GM23338 (cell line): Measurements from ENCODE around the gene TRIM54. TPM values are rescaled to one million over a fixed set of nuclear protein-coding genes. Genes with fewer than 3 reads are reported as not detected.

Experiments used
- ATAC-seq: fragments of 200-7000 bp; cut with Tn5 transposase; 3 replicates; pipeline ENCODE4 v1.9.1; 2020
- DNase-seq: peaks from one replicate; pipeline ENCODE4 v3.0.0-alpha.2; 2015; ENCODE audit warnings: low spot score
- H2AFZ ChIP-seq: fragments of 200-600 bp; sonication (generic); 2 replicates; pipeline ENCODE4 v1.8.0; 2016; ENCODE audit warnings: antibody characterized with exemption, mild to moderate bottlenecking, moderate library complexity
- H3F3A ChIP-seq: fragments of 200-600 bp; sonication (generic); replicated peaks from 2 replicates; pipeline ENCODE4 v1.8.0; 2017; ENCODE audit warnings: antibody characterized with exemption, mixed run types, low read depth
- H3K27ac ChIP-seq: fragments of 200-600 bp; sonication (generic); 2 replicates; pipeline ENCODE4 v1.6.1; 2016; ENCODE audit warnings: low read depth
- H3K27me3 ChIP-seq: fragments of 200-600 bp; sonication (generic); 2 replicates; pipeline ENCODE4 v1.8.0; 2016; ENCODE audit warnings: mild to moderate bottlenecking, mixed run types, moderate library complexity; ENCODE audit not compliant: insufficient read depth
- H3K36me3 ChIP-seq: fragments of 200-600 bp; sonication (generic); 2 replicates; pipeline ENCODE4 v1.8.0; 2016; ENCODE audit warnings: mild to moderate bottlenecking; ENCODE audit not compliant: insufficient read depth
- H3K4me1 ChIP-seq: fragments of 200-600 bp; sonication (generic); 2 replicates; pipeline ENCODE4 v1.8.0; 2016; ENCODE audit warnings: mild to moderate bottlenecking, moderate library complexity; ENCODE audit not compliant: insufficient read depth
- H3K4me2 ChIP-seq: fragments of 200-600 bp; sonication (generic); 2 replicates; pipeline ENCODE4 v1.7.1; 2017; ENCODE audit warnings: mixed run types
- H3K4me3 ChIP-seq: fragments of 200-600 bp; sonication (generic); 2 replicates; pipeline ENCODE4 v1.6.1; 2016; ENCODE audit warnings: mixed run types
- H3K79me2 ChIP-seq: fragments of 200-600 bp; sonication (generic); replicated peaks from 2 replicates; pipeline ENCODE4 v1.8.0; 2017; ENCODE audit warnings: mild to moderate bottlenecking; ENCODE audit not compliant: insufficient read depth
- H3K9me2 ChIP-seq: fragments of 200-600 bp; sonication (generic); 2 replicates; pipeline ENCODE4 v1.8.0; 2017; ENCODE audit not compliant: insufficient read depth
- H4K20me1 ChIP-seq: fragments of 200-600 bp; sonication (generic); replicated peaks from 2 replicates; pipeline ENCODE4 v1.8.0; 2017; ENCODE audit warnings: mild to moderate bottlenecking; ENCODE audit not compliant: insufficient read depth
- H3K27ac Mint-ChIP-seq: 2 replicates; pipeline ENCODE4 v1.8.0; 2020; ENCODE audit warnings: inconsistent platforms, mild to moderate bottlenecking, moderate library complexity, mixed read lengths
- H3K27me3 Mint-ChIP-seq: 3 replicates; pipeline ENCODE4 v1.8.0; 2022; ENCODE audit warnings: low read depth, mild to moderate bottlenecking, moderate library complexity, mixed read lengths, inconsistent platforms; ENCODE audit not compliant: insufficient read depth, poor library complexity
- H3K36me3 Mint-ChIP-seq: 3 replicates; pipeline ENCODE4 v1.8.0; 2021; ENCODE audit warnings: low read depth, mild to moderate bottlenecking, inconsistent platforms, moderate library complexity, mixed read lengths
- H3K4me1 Mint-ChIP-seq: 3 replicates; pipeline ENCODE4 v1.8.0; 2020; ENCODE audit warnings: mild to moderate bottlenecking, inconsistent platforms, mixed read lengths
- H3K4me3 Mint-ChIP-seq: 3 replicates; pipeline ENCODE4 v1.8.0; 2021; ENCODE audit warnings: moderate library complexity, mild to moderate bottlenecking, inconsistent platforms, mixed read lengths
- H3K9me3 Mint-ChIP-seq: 3 replicates; pipeline ENCODE4 v1.8.0; 2020; ENCODE audit warnings: moderate library complexity, mild to moderate bottlenecking, inconsistent platforms, mixed read lengths
- EZH2phosphoT487 ChIP-seq: fragments of 200-600 bp; sonication (generic); IDR thresholded peaks from one replicate; pipeline ENCODE4 v1.8.1; 2018; ENCODE audit warnings: antibody characterized with exemption; ENCODE audit not compliant: unreplicated experiment
- JUNB ChIP-seq: IDR thresholded peaks from one replicate; pipeline ENCODE4 v1.6.1; 2016; ENCODE audit warnings: antibody characterized with exemption; ENCODE audit not compliant: unreplicated experiment
- POLR2AphosphoS5 ChIP-seq: IDR thresholded peaks from 2 replicates; pipeline ENCODE4 v1.6.1; 2016; ENCODE audit warnings: antibody characterized with exemption, low read depth
- STAT1 ChIP-seq: IDR thresholded peaks from one replicate; pipeline ENCODE4 v1.6.1; 2016; ENCODE audit warnings: antibody characterized with exemption; ENCODE audit not compliant: unreplicated experiment
- ZNF114 ChIP-seq: fragments of 250-450 bp; sonication (Bioruptor Pico); IDR thresholded peaks from 2 replicates; pipeline ENCODE4 v1.5.0; 2020; ENCODE audit warnings: mild to moderate bottlenecking, moderate library complexity
- polyA plus RNA-seq: library from polyadenylated mRNA; unstranded; fragments of >200 nt; fragmentation: Nextera tagmentation; extraction: Ambion mirVana; gene quantifications from 2 replicates; pipeline ENCODE4 v1.2.1, GENCODE V29; 2016
- total RNA-seq: library from RNA; depleted of rRNA; stranded (reverse); fragments of >200 nt; shearing (Covaris generic); gene quantifications from 2 replicates; pipeline ENCODE4 v1.2.3, GENCODE V29; 2014
- TF ChIP-seq, protein P1 (sequence below): IDR thresholded peaks from 2 replicates; pipeline ENCODE4 v1.6.1; 2016; ENCODE audit warnings: antibody characterized with exemption
- TF ChIP-seq, protein P2 (sequence below): IDR thresholded peaks from one replicate; pipeline ENCODE4 v1.6.1; 2018; ENCODE audit warnings: antibody characterized with exemption; ENCODE audit not compliant: unreplicated experiment
- TF ChIP-seq, protein P3 (sequence below): fragments of 250-450 bp; sonication (Bioruptor Pico); IDR thresholded peaks from 2 replicates; pipeline ENCODE4 v1.5.0; 2020; ENCODE audit warnings: mild to moderate bottlenecking, moderate library complexity

TRIM54 gene
- total and polyA plus RNA-seq, 2 experiments from 2014 or later: 1.6 to 3.3 TPM

DNA sequence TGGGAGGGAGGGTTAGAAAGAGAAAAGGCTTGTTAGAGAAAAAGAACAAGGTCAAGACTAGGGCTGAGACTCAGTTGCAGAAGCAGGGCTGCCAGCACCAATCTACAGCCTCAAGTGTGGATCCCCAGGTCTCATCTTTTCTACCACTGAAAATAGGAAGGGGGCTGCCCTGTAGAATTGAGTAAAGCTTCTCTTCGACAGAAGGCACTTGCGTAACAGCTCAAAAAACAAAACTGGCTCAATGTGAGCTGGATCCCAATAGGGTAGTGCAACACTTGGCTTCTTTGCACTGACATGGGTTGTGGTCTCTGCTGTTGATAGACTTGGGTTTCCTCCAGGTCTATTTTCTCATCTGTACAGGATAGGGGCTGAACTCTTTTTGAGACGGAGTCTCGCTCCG is 42.5 kb downstream of the TRIM54 start:
- Histone ChIP-seq H3K79me2 (peaks cover 5% of the 10 kb centered on the region), H3F3A (peaks cover 23% of the 10 kb centered on the region; the same call in 1 of the 2 replicates), H3K4me2 (no peak overlapping the region), H3K9me2 (no peaks in the 10 kb centered on the region), H3K27me3 (no peaks in the 10 kb centered on the region), H4K20me1 (no peaks in the 10 kb centered on the region), H3K27ac (peak overlapping the region; percentile 64; the same call in 1 of the 2 replicates), H3K4me3 (no peak overlapping the region), H2AFZ (no peak overlapping the region), H3K4me1 (peaks cover 14% of the 10 kb centered on the region), H3K36me3 (peaks cover 27% of the 10 kb centered on the region)
- peak; percentile 11; the same call in 1 of the 2 replicates for TF ChIP-seq POLR2AphosphoS5
- TF ChIP-seq JUNB: no peak
- no peak for DNase-seq
- peaks cover 10% of the 10 kb centered on the region for H3K4me1 Mint-ChIP-seq
- peaks cover 41% of the 10 kb centered on the region for H3K36me3 Mint-ChIP-seq
- peak overlapping the region; percentile 17; the same call in 1 of the 3 replicates for H3K4me3 Mint-ChIP-seq
- ATAC-seq: no peak
- H3K9me3 Mint-ChIP-seq: no peaks in the 10 kb centered on the region
- no peak overlapping the region for H3K27ac Mint-ChIP-seq
- H3K27me3 Mint-ChIP-seq: peaks cover 8% of the 10 kb centered on the region

DNA sequence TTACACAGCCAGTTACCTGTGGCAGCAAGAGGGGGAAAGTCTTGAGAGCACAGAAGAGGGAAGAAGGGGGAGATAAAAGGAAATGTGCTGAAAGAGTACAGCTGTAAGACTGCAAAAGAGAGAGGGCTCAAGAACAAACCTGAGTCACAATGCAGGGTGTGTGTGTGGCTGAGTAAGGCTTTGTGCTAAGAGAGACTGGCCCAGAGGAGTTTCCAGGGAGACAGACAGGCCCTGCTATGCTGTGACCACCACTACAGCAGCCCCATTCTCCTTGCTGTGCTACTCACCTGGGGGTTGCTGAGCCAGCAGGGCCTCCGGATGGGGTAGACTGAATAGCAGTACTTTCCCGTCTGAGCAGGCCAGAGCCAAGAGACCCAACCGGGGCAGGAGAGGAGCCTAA is 53.1 kb downstream of the TRIM54 start:
- no peak for ATAC-seq
- Histone ChIP-seq H3K4me2 (no peak overlapping the region), H3K36me3 (peaks cover 53% of the 10 kb centered on the region), H3K27me3 (no peaks in the 10 kb centered on the region), H3K27ac (no peak overlapping the region), H3K4me1 (no peaks in the 10 kb centered on the region), H2AFZ (no peak overlapping the region), H3K79me2 (no peaks in the 10 kb centered on the region), H3K4me3 (no peak overlapping the region), H4K20me1 (peaks cover 8% of the 10 kb centered on the region), H3K9me2 (no peaks in the 10 kb centered on the region), H3F3A (no peaks in the 10 kb centered on the region)
- TF ChIP-seq, protein P1, sequence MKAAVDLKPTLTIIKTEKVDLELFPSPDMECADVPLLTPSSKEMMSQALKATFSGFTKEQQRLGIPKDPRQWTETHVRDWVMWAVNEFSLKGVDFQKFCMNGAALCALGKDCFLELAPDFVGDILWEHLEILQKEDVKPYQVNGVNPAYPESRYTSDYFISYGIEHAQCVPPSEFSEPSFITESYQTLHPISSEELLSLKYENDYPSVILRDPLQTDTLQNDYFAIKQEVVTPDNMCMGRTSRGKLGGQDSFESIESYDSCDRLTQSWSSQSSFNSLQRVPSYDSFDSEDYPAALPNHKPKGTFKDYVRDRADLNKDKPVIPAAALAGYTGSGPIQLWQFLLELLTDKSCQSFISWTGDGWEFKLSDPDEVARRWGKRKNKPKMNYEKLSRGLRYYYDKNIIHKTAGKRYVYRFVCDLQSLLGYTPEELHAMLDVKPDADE: no peak
- TF ChIP-seq STAT1: no peak
- no peak for TF ChIP-seq EZH2phosphoT487
- TF ChIP-seq, protein P2, sequence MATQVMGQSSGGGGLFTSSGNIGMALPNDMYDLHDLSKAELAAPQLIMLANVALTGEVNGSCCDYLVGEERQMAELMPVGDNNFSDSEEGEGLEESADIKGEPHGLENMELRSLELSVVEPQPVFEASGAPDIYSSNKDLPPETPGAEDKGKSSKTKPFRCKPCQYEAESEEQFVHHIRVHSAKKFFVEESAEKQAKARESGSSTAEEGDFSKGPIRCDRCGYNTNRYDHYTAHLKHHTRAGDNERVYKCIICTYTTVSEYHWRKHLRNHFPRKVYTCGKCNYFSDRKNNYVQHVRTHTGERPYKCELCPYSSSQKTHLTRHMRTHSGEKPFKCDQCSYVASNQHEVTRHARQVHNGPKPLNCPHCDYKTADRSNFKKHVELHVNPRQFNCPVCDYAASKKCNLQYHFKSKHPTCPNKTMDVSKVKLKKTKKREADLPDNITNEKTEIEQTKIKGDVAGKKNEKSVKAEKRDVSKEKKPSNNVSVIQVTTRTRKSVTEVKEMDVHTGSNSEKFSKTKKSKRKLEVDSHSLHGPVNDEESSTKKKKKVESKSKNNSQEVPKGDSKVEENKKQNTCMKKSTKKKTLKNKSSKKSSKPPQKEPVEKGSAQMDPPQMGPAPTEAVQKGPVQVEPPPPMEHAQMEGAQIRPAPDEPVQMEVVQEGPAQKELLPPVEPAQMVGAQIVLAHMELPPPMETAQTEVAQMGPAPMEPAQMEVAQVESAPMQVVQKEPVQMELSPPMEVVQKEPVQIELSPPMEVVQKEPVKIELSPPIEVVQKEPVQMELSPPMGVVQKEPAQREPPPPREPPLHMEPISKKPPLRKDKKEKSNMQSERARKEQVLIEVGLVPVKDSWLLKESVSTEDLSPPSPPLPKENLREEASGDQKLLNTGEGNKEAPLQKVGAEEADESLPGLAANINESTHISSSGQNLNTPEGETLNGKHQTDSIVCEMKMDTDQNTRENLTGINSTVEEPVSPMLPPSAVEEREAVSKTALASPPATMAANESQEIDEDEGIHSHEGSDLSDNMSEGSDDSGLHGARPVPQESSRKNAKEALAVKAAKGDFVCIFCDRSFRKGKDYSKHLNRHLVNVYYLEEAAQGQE: no peak
- TF ChIP-seq POLR2AphosphoS5: no peak
- TF ChIP-seq, protein P3, sequence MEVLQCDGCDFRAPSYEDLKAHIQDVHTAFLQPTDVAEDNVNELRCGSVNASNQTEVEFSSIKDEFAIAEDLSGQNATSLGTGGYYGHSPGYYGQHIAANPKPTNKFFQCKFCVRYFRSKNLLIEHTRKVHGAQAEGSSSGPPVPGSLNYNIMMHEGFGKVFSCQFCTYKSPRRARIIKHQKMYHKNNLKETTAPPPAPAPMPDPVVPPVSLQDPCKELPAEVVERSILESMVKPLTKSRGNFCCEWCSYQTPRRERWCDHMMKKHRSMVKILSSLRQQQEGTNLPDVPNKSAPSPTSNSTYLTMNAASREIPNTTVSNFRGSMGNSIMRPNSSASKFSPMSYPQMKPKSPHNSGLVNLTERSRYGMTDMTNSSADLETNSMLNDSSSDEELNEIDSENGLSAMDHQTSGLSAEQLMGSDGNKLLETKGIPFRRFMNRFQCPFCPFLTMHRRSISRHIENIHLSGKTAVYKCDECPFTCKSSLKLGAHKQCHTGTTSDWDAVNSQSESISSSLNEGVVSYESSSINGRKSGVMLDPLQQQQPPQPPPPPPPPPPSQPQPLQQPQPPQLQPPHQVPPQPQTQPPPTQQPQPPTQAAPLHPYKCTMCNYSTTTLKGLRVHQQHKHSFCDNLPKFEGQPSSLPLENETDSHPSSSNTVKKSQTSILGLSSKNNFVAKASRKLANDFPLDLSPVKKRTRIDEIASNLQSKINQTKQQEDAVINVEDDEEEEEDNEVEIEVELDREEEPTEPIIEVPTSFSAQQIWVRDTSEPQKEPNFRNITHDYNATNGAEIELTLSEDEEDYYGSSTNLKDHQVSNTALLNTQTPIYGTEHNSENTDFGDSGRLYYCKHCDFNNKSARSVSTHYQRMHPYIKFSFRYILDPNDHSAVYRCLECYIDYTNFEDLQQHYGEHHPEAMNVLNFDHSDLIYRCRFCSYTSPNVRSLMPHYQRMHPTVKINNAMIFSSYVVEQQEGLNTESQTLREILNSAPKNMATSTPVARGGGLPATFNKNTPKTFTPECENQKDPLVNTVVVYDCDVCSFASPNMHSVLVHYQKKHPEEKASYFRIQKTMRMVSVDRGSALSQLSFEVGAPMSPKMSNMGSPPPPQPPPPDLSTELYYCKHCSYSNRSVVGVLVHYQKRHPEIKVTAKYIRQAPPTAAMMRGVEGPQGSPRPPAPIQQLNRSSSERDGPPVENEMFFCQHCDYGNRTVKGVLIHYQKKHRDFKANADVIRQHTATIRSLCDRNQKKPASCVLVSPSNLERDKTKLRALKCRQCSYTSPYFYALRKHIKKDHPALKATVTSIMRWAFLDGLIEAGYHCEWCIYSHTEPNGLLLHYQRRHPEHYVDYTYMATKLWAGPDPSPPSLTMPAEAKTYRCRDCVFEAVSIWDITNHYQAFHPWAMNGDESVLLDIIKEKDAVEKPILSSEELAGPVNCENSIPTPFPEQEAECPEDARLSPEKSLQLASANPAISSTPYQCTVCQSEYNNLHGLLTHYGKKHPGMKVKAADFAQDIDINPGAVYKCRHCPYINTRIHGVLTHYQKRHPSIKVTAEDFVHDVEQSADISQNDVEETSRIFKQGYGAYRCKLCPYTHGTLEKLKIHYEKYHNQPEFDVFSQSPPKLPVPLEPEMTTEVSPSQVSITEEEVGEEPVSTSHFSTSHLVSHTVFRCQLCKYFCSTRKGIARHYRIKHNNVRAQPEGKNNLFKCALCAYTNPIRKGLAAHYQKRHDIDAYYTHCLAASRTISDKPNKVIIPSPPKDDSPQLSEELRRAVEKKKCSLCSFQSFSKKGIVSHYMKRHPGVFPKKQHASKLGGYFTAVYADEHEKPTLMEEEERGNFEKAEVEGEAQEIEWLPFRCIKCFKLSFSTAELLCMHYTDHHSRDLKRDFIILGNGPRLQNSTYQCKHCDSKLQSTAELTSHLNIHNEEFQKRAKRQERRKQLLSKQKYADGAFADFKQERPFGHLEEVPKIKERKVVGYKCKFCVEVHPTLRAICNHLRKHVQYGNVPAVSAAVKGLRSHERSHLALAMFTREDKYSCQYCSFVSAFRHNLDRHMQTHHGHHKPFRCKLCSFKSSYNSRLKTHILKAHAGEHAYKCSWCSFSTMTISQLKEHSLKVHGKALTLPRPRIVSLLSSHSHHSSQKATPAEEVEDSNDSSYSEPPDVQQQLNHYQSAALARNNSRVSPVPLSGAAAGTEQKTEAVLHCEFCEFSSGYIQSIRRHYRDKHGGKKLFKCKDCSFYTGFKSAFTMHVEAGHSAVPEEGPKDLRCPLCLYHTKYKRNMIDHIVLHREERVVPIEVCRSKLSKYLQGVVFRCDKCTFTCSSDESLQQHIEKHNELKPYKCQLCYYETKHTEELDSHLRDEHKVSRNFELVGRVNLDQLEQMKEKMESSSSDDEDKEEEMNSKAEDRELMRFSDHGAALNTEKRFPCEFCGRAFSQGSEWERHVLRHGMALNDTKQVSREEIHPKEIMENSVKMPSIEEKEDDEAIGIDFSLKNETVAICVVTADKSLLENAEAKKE (CRISPR knock-in tag): no peak
- no peak for TF ChIP-seq ZNF114
- Mint-ChIP-seq H3K27me3 (peaks cover 4% of the 10 kb centered on the region), H3K4me1 (no peaks in the 10 kb centered on the region), H3K9me3 (no peaks in the 10 kb centered on the region), H3K27ac (no peak overlapping the region), H3K36me3 (peaks cover 82% of the 10 kb centered on the region), H3K4me3 (no peak overlapping the region)
- DNase-seq: no peak
